Adipocyte (in vitro differentiated cells): ENCODE results near the gene ATOH8.

Source experiments
- DNase-seq: peaks from one replicate; pipeline ENCODE4 v3.0.0-alpha.2; 2015; ENCODE audit warnings: low read depth
- H3K27me3 ChIP-seq: replicated peaks from 2 replicates; pipeline ENCODE4 v1.7.0; 2013; ENCODE audit warnings: mild to moderate bottlenecking, low read length, moderate library complexity; ENCODE audit not compliant: control insufficient read depth, insufficient read depth
- H3K36me3 ChIP-seq: 2 replicates; pipeline ENCODE4 v1.7.0; 2013; ENCODE audit warnings: low read length, mild to moderate bottlenecking, moderate library complexity; ENCODE audit not compliant: control insufficient read depth, insufficient read depth, severe bottlenecking
- H3K4me1 ChIP-seq: 2 replicates; pipeline ENCODE4 v1.7.0; 2013; ENCODE audit warnings: mild to moderate bottlenecking, low read length, moderate library complexity; ENCODE audit not compliant: control insufficient read depth, insufficient read depth
- H3K4me3 ChIP-seq: 2 replicates; pipeline ENCODE4 v1.7.0; 2013; ENCODE audit warnings: mild to moderate bottlenecking, low read length, moderate library complexity
- H3K9ac ChIP-seq: 2 replicates; pipeline ENCODE4 v1.7.0; 2013; ENCODE audit warnings: mild to moderate bottlenecking, low read length, moderate library complexity
- H3K9me3 ChIP-seq: 2 replicates; pipeline ENCODE4 v1.7.0; 2013; ENCODE audit warnings: mild to moderate bottlenecking, low read length, moderate library complexity; ENCODE audit not compliant: control insufficient read depth

Gene ATOH8

GRCh38 chr2:85831735-85832134 is 77.9 kb downstream of the ATOH8 start:
- Histone ChIP-seq H3K4me1 (peaks cover 10% of the 10 kb centered on the region), H3K4me3 (no peak overlapping the region), H3K36me3 (no peaks in the 10 kb centered on the region), H3K27me3 (peaks cover 5% of the 10 kb centered on the region), H3K9ac (no peak overlapping the region), H3K9me3 (no peaks in the 10 kb centered on the region)
- DNase-seq: no peak

- Histone ChIP-seq H3K27me3 (no peaks in the 10 kb centered on the region), H3K36me3 (peaks cover 4% of the 10 kb centered on the region), H3K4me1 (peaks cover 5% of the 10 kb centered on the region), H3K4me3 (no peak overlapping the region), H3K9me3 (no peaks in the 10 kb centered on the region), H3K9ac (no peak overlapping the region)
- no peak for DNase-seq
These were observed 80.7 kb downstream of the ATOH8 start for GRCh38 chr2:85834466-85834865.
